Measurements from ENCODE around the gene NUDT13.

NUDT13 gene

GRCh38 chr10:73095481-73096021, 14.7 kb upstream of the NUDT13 start:
- TF ChIP-seq CTCF (IDR thresholded peaks at IDR 0.05; ENCODE audit: low read depth, low read length, missing control alignments) = no peak
- H3K27ac ChIP-seq = peak overlapping the region; percentile 84
- peak overlapping the region; percentile 97 for H3K4me3 ChIP-seq (ENCODE audit: low read depth, low read length)
- no peaks in the 10 kb centered on the region for H3K36me3 ChIP-seq (replicated peaks)
- in situ Hi-C loops (cut with HindIII; ENCODE audit: low pct_ligation_motif_present, low sequenced_read_pairs) = no loop called here
- peak; percentile 84 for DNase-seq
- no peaks in the 10 kb centered on the region for H3K27me3 ChIP-seq (replicated peaks)

GRCh38 chr10:73096041-73096448, 14.2 kb upstream of the NUDT13 start:
- TF ChIP-seq CTCF (IDR thresholded peaks at IDR 0.05; ENCODE audit: low read depth, low read length, missing control alignments) = no peak
- in situ Hi-C loops (cut with HindIII; ENCODE audit: low pct_ligation_motif_present, low sequenced_read_pairs) = no loop called here
- peak overlapping the region; percentile 97 for H3K4me3 ChIP-seq (ENCODE audit: low read depth, low read length)

GRCh38 chr10:73096449-73097304, 13.6 kb upstream of the NUDT13 start, which contains the start of gene P4HA1:
TSS of gene P4HA1 (minus strand) at chr10:73096866. CDS start at chr10:73074883, 21,983 bp downstream.
- H3K36me3 ChIP-seq (replicated peaks) = no peaks in the 10 kb centered on the region
- peak; percentile 97 for DNase-seq
- peak; percentile 81 for TF ChIP-seq CTCF (IDR thresholded peaks at IDR 0.05; ENCODE audit: low read depth, low read length, missing control alignments)
- in situ Hi-C loops (cut with HindIII; ENCODE audit: low pct_ligation_motif_present, low sequenced_read_pairs) = no loop called here
- H3K4me3 ChIP-seq (ENCODE audit: low read depth, low read length) = peak within 1 kb of the TSS; percentile 97
- H3K27ac ChIP-seq = peak within 1 kb of the TSS; percentile 84
- no peaks in the 10 kb centered on the region for H3K27me3 ChIP-seq (replicated peaks)

More at GRCh38 chr10:73096041-73096448, 14.2 kb upstream of the NUDT13 start:
- Histone ChIP-seq H3K36me3 (replicated peaks) (no peaks in the 10 kb centered on the region), H3K27ac (peak overlapping the region; percentile 84), H3K27me3 (replicated peaks) (no peaks in the 10 kb centered on the region)
- peak; percentile 58 for DNase-seq

GRCh38 chr10:73097305-73097670, 13.0 kb upstream of the NUDT13 start:
- DNase-seq = no peak
- Histone ChIP-seq H3K4me3 (ENCODE audit: low read depth, low read length) (peak overlapping the region; percentile 97), H3K27me3 (replicated peaks) (no peaks in the 10 kb centered on the region), H3K27ac (peak overlapping the region; percentile 84), H3K36me3 (replicated peaks) (no peaks in the 10 kb centered on the region)
- TF ChIP-seq CTCF (IDR thresholded peaks at IDR 0.05; ENCODE audit: low read depth, low read length, missing control alignments) = no peak
- in situ Hi-C loops (cut with HindIII; ENCODE audit: low pct_ligation_motif_present, low sequenced_read_pairs) = no loop called here

- no peak for DNase-seq
- TF ChIP-seq CTCF (IDR thresholded peaks at IDR 0.05; ENCODE audit: low read depth, low read length, missing control alignments) = no peak
- Histone ChIP-seq H3K4me3 (ENCODE audit: low read depth, low read length) (no peak overlapping the region), H3K27ac (no peak overlapping the region), H3K27me3 (replicated peaks) (no peaks in the 10 kb centered on the region), H3K36me3 (replicated peaks) (no peaks in the 10 kb centered on the region)
- in situ Hi-C loops (cut with HindIII; ENCODE audit: low pct_ligation_motif_present, low sequenced_read_pairs) = no loop called here
Measured at GRCh38 chr10:73099141-73099540, 11.1 kb upstream of the NUDT13 start.
